ENCODE results near the gene AQP12B.
"Not testable (repeated sequence)": the region's sequence is repeated elsewhere in the genome, so short reads cannot be mapped to it uniquely, and the experiment has no call there.

AQP12B gene

GRCh38 chr2:240675345-240675744 lies 7.3 kb downstream of the AQP12B start:
- not testable (repeated sequence) for H3K4me2 ChIP-seq (ENCODE audit: low read length); H3K4me3 ChIP-seq (ENCODE audit: low read depth, low read length); H3K4me1 ChIP-seq; H3K9me3 ChIP-seq (ENCODE audit: control insufficient read depth, low read length); H3K27me3 ChIP-seq (ENCODE audit: control insufficient read depth, insufficient read depth, low read length); H2AFZ ChIP-seq; H3K36me3 ChIP-seq (ENCODE audit: control insufficient read depth, insufficient read depth, low read length); H3K9ac ChIP-seq; H3K27ac ChIP-seq; H3K79me2 ChIP-seq

GRCh38 chr2:240674461-240675184 lies 8.1 kb downstream of the AQP12B start:
- not testable (repeated sequence) for H3K27me3 ChIP-seq (ENCODE audit: control insufficient read depth, insufficient read depth, low read length); H3K4me3 ChIP-seq (ENCODE audit: low read depth, low read length)

GRCh38 chr2:240672701-240673190 lies 9.9 kb downstream of the AQP12B start:
- Histone ChIP-seq H3K79me2 (no peaks in the 10 kb centered on the region), H3K4me1 (no peaks in the 10 kb centered on the region), H3K27ac (no peak overlapping the region), H3K9me3 (ENCODE audit: control insufficient read depth, low read length) (no peaks in the 10 kb centered on the region), H3K4me2 (ENCODE audit: low read length) (no peak overlapping the region), H3K27me3 (ENCODE audit: control insufficient read depth, insufficient read depth, low read length) (no peaks in the 10 kb centered on the region), H3K9ac (no peak overlapping the region), H2AFZ (no peak overlapping the region), H3K36me3 (ENCODE audit: control insufficient read depth, insufficient read depth, low read length) (no peaks in the 10 kb centered on the region), H3K4me3 (ENCODE audit: low read depth, low read length) (peak overlapping the region; percentile 5)
- TF ChIP-seq CTCF (IDR thresholded peaks at IDR 0.05) = no peak

More at GRCh38 chr2:240674461-240675184, 8.1 kb downstream of the AQP12B start:
- H3K4me2 ChIP-seq (ENCODE audit: low read length); H3K4me1 ChIP-seq; H3K36me3 ChIP-seq (ENCODE audit: control insufficient read depth, insufficient read depth, low read length); H3K9me3 ChIP-seq (ENCODE audit: control insufficient read depth, low read length); H3K79me2 ChIP-seq; H3K27ac ChIP-seq; H3K9ac ChIP-seq; H2AFZ ChIP-seq: not testable (repeated sequence)

GRCh38 chr2:240672076-240672700 lies 10.5 kb downstream of the AQP12B start:
- no peaks in the 10 kb centered on the region for H3K27me3 ChIP-seq (ENCODE audit: control insufficient read depth, insufficient read depth, low read length)
- H3K9me3 ChIP-seq (ENCODE audit: control insufficient read depth, low read length) = no peaks in the 10 kb centered on the region
- H3K36me3 ChIP-seq (ENCODE audit: control insufficient read depth, insufficient read depth, low read length) = no peaks in the 10 kb centered on the region
- H3K27ac ChIP-seq = no peak overlapping the region
- H3K9ac ChIP-seq = no peak overlapping the region
- peak overlapping the region; percentile 5 for H3K4me3 ChIP-seq (ENCODE audit: low read depth, low read length)
- no peaks in the 10 kb centered on the region for H3K79me2 ChIP-seq
- no peaks in the 10 kb centered on the region for H3K4me1 ChIP-seq
- H3K4me2 ChIP-seq (ENCODE audit: low read length) = no peak overlapping the region
- H2AFZ ChIP-seq = no peak overlapping the region
- no peak for TF ChIP-seq CTCF (IDR thresholded peaks at IDR 0.05)

- no peak overlapping the region for H3K27ac ChIP-seq
These were observed 11.7 kb downstream of the AQP12B start for GRCh38 chr2:240670950-240671349.

More at GRCh38 chr2:240670950-240671349, 11.7 kb downstream of the AQP12B start:
- no peak for TF ChIP-seq CTCF (IDR thresholded peaks at IDR 0.05)
- Histone ChIP-seq H3K36me3 (ENCODE audit: control insufficient read depth, insufficient read depth, low read length) (no peaks in the 10 kb centered on the region), H3K4me3 (ENCODE audit: low read depth, low read length) (no peak overlapping the region), H3K4me1 (no peaks in the 10 kb centered on the region), H3K9me3 (ENCODE audit: control insufficient read depth, low read length) (no peaks in the 10 kb centered on the region), H3K4me2 (ENCODE audit: low read length) (no peak overlapping the region), H2AFZ (no peak overlapping the region), H3K79me2 (no peaks in the 10 kb centered on the region), H3K9ac (no peak overlapping the region), H3K27me3 (ENCODE audit: control insufficient read depth, insufficient read depth, low read length) (no peaks in the 10 kb centered on the region)

Measured in parathyroid adenoma (tissue), 2 donors.